DMS 273 treated with DMSO at 0.1 percent for 48 hours (cell line): ENCODE measurements around the gene HMGCS2.

Experiments used
- DNase-seq: peaks from one replicate; lab custom pipeline; 2025; lab: John Stamatoyannopoulos, UW

Gene HMGCS2

GRCh38 chr1:119758584-119758983 is 10.1 kb downstream of the HMGCS2 start:
- no peak for DNase-seq

GRCh38 chr1:119752592-119752991 is 16.1 kb downstream of the HMGCS2 start:
- DNase-seq, result no peak

GRCh38 chr1:119748040-119748439 is 20.7 kb downstream of the HMGCS2 start:
- no peak for DNase-seq

DNA sequence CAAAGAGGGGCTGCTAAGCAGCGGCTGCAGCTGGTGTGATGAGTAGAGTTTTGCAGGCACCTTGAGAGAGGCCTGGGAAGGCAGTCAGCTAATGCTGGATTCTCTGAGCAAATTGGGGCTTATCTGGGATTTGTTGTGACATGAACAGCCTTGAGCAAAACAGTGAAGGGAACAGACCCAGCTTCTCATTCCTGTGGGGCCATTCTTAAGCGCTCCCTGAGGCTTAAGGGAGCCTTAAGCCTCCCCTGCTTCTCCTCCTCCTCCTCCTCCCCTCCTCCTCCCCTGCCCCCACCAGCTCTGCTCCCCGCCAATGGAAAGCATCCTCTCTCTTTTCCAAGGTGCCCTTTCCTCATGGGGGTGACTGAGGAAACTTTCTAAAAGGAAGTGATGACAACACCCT is 21.3 kb downstream of the HMGCS2 start:
- DNase-seq, result no peak

GRCh38 chr1:119745034-119745433 is 23.7 kb downstream of the HMGCS2 start:
- no peak for DNase-seq

GRCh38 chr1:119744598-119744942 is 24.1 kb downstream of the HMGCS2 start:
- no peak for DNase-seq

GRCh38 chr1:119743776-119744597 is 24.7 kb downstream of the HMGCS2 start:
- peak; percentile 25 for DNase-seq

DNA sequence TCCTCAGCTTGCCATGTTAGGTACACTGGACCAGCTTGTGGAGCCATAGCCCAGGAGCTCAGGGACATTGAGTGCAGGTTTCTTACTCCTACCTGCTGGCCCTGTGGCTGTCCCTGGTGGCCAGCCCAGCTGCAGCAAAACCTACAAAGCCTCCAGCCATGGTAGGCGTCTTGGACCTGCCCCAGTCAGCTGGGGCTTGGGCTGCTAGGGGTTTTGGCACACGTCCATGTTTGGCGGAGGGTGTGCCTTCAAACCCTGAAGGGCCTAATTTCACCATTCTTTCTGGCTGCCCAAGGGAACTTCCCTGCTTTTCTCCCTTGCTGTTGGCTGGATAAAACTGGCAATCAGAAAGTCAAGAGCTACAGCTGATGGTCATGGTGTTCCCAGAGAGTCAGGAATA is 25.4 kb downstream of the HMGCS2 start:
- DNase-seq, result no peak

DNA sequence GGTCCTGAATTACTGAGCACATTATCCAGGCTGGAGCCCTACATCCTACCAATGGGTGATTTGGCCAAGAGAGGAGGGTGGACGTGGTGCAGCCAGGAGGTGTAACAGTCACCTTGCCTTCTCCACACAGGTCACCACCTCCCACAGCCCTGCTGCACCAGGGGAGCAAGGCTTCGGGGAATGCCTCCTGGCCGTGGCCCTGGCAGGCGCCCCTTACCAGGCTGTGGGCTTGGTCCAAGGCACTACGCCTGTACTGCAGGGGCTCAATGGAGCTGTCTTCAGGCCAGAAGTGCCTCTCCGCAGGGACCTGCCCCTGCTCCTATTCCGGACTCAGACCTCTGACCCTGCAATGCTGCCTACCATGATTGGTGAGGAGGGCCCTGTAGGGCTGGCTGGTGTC is 26.0 kb downstream of the HMGCS2 start:
- no peak for DNase-seq

GRCh38 chr1:119742202-119742601 is 26.5 kb downstream of the HMGCS2 start:
- DNase-seq, result no peak

GRCh38 chr1:119740896-119741780 is 27.6 kb downstream of the HMGCS2 start:
- DNase-seq, result no peak

GRCh38 chr1:119740261-119740660 is 28.4 kb downstream of the HMGCS2 start:
- no peak for DNase-seq

DNA sequence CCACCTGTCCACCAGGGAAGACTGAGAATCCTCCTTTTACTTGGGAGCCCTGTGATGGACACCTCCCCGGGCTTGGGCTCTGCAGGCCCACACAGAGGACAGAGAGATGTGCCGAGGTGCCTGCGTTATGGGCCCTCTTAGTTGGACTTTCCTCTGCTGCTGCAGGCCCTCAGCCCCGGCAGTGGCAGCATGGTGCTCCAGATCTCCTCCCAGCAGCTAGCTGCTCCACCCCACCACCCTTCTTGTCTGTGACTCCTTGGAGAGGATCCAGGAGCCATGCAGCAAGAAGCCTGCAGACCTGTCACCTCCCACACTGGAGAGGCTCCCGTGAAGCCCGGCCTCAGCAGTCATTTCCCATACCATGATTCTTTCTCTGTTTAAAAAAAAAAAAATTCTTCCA is 29.6 kb downstream of the HMGCS2 start:
- no peak for DNase-seq

- no peak for DNase-seq
These were observed 30.5 kb downstream of the HMGCS2 start for GRCh38 chr1:119738100-119738720.

DNA sequence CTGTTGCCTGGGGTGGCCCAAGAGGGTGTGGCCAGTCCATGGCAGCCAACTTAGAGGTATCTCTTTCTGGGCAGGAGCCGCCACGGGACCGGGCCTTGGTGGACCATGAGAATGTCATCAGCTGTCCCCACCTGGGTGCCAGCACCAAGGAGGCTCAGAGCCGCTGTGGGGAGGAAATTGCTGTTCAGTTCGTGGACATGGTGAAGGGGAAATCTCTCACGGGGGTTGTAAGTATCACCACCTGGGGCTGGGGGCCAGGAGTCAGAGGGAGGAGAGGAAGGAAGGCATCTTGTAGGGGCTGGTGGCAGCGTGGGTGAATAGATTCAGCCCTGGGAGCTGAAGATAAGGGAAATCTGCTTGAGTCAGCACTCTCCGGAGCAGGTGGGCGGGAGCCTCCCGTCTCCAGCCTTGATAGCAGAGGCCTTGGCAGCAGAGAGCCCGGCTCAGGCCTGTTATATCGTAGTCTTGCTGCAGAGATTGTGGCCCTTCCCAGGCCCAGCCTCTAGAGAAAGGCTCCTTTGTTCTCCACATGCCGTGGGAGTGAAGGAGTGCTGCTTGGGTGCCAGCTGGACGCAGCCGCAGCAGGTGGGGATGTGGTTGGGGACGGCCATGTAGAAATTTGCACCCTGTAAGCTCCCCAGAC is 31.5 kb downstream of the HMGCS2 start:
- DNase-seq, result no peak

DNA sequence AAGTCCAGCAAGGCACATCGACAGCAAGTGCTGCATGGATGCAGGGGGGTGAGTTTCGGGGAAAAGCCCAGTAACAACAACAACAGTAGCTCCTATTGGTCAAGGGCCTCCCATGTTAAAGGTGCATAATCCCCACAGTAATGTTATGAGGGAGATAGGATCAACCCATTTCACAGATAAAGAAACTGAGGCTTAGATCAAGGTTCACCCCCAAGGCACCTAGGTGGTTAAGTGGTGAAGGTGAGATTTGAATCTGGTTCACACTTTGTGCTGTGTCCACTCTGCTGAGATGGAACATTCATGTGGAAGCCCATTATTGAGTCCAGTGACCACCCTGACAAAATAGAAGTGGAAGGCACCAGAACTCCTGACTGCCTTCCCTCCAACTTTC is 32.1 kb downstream of the HMGCS2 start:
- no peak for DNase-seq

GRCh38 chr1:119735217-119735616 is 33.5 kb downstream of the HMGCS2 start:
- DNase-seq, result no peak

- no peak for DNase-seq
These were observed 35.0 kb downstream of the HMGCS2 start for GRCh38 chr1:119733754-119734153.

- no peak for DNase-seq
These were observed 36.1 kb downstream of the HMGCS2 start for GRCh38 chr1:119732465-119733168.

DNA sequence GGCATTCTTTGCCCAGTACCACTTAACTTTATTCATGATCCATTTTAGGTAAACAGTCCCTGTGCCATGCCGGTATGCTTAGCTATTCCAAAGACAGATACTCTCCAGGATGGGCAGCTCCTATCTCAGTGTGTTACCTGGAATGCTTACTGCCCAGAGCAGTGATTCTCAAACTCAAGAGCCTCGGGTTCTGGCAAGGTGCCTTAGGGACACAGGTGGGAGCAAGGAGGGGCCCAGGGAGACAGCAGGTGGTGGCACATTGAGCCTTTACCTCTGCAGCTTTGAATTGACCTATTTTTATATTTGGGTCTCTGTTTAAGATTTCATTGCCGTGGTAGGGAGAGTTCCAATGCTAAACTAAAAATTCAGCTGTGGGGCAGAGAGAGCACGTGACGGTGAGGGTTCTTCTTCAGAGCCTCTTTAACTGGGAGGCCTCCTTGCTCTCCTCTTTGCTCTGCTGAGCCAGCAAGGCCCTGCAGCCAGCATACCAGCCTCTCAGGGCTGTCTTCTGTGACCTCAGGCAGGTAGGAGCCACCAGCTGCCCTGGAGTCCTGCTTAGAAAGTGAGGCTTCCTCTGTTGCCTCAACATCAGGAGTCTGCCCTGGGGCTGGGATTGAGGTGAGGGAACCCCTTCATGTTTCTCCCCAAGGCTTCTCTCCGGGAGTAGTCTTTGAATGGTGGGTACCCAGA is 36.8 kb downstream of the HMGCS2 start:
- no peak for DNase-seq

DNA sequence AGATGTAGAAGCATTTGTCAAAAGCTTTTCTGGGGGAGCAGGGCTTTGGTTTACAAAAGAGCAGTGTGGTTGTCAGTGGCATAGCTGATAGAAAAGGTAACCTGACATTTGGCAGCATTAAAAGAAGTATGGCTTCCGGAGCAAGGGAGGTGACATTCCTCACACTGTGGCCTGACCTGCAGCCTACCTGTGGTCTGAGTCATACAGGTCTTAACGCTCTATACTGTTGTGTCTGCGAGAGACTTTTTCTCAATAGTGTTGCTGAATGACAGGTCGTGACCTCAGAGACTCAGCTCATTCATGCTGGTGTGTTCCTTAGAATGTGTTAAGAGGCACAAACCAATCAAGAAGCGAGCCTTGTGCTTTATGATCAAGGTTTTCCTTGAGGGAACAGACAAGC is 37.6 kb downstream of the HMGCS2 start:
- DNase-seq, result no peak
